GM21529 (cell line): Measurements from ENCODE around the gene UNC13A.
"Not testable (repeated sequence)": the region's sequence is repeated elsewhere in the genome, so short reads cannot be mapped to it uniquely, and the experiment has no call there.

Experiments used
- ATAC-seq: cut with Tn5 transposase; IDR thresholded peaks from one replicate; pipeline ENCODE4 v1.9.1; 2021; ENCODE audit not compliant: unreplicated experiment

Gene UNC13A

GRCh38 chr19:17606590-17607185 lies 81.5 kb downstream of the UNC13A start:
- no peak for ATAC-seq

GRCh38 chr19:17605761-17606589 lies 82.2 kb downstream of the UNC13A start:
- ATAC-seq = peak; percentile 69

GRCh38 chr19:17605117-17605516 lies 83.0 kb downstream of the UNC13A start:
- no peak for ATAC-seq

GRCh38 chr19:17604372-17605025 lies 83.7 kb downstream of the UNC13A start:
- no peak for ATAC-seq

- no peak for ATAC-seq
Measured at GRCh38 chr19:17602872-17603510, 85.2 kb downstream of the UNC13A start.

GRCh38 chr19:17602217-17602616 lies 85.9 kb downstream of the UNC13A start:
- ATAC-seq = no peak

- ATAC-seq = no peak
Measured at GRCh38 chr19:17601683-17602082, 86.5 kb downstream of the UNC13A start.

GRCh38 chr19:17599780-17600179 lies 88.4 kb downstream of the UNC13A start:
- ATAC-seq = no peak

- ATAC-seq = no peak
Measured at GRCh38 chr19:17598953-17599352, 89.2 kb downstream of the UNC13A start.

GRCh38 chr19:17598063-17598462 lies 90.1 kb downstream of the UNC13A start:
- not testable (repeated sequence) for ATAC-seq

GRCh38 chr19:17594296-17594695 lies 93.9 kb downstream of the UNC13A start:
- not testable (repeated sequence) for ATAC-seq

GRCh38 chr19:17590866-17591265 lies 97.3 kb downstream of the UNC13A start:
- no peak for ATAC-seq

- not testable (repeated sequence) for ATAC-seq
Measured at GRCh38 chr19:17585395-17585794, 102.8 kb downstream of the UNC13A start.

- no peak for ATAC-seq
Measured at GRCh38 chr19:17584132-17584531, 104.0 kb downstream of the UNC13A start.

- ATAC-seq = no peak
Measured at GRCh38 chr19:17582613-17583012, 105.5 kb downstream of the UNC13A start.

- no peak for ATAC-seq
Measured at GRCh38 chr19:17581211-17581874, 106.8 kb downstream of the UNC13A start.

GRCh38 chr19:17580470-17581144 lies 107.5 kb downstream of the UNC13A start:
- no peak for ATAC-seq

- ATAC-seq = no peak
Measured at GRCh38 chr19:17579661-17580244, 108.4 kb downstream of the UNC13A start.

- no peak for ATAC-seq
Measured at GRCh38 chr19:17577457-17578097, 110.6 kb downstream of the UNC13A start.
